Measurements from ENCODE around the gene CAPN7.

DNA sequence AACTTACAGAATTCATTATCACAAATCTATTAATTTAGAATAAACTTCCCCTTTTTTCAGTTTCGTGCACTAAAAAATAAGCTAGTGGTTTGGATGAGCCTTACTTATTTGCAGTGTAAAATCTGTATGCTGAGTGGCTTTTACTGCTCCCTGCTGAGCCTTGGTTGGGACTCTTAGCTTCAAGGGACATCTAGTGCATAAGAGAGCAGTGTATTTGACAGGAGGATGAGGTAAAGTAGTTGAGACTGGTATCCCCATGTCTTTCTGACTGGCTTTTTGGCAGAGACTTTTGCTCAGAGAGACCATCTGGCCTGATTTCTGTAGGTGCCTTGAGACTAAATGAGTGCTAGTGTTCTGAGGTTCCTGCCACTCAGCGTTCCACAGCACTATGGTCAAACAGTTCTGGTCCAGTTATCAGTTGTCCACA is 11.8 kb downstream of the CAPN7 start:
- TF ChIP-seq POLR2AphosphoS5 (IDR thresholded peaks at IDR 0.05; ENCODE audit: borderline replicate concordance, low read depth, low read length) (no peak), EZH2 (IDR thresholded peaks at IDR 0.05) (no peak)
